OCI-M1 (cell line): ENCODE measurements around the gene AADACL2.

Experiments
- DNase-seq: peaks from one replicate; lab custom pipeline; 2025; lab: John Stamatoyannopoulos, UW

Gene AADACL2

DNA sequence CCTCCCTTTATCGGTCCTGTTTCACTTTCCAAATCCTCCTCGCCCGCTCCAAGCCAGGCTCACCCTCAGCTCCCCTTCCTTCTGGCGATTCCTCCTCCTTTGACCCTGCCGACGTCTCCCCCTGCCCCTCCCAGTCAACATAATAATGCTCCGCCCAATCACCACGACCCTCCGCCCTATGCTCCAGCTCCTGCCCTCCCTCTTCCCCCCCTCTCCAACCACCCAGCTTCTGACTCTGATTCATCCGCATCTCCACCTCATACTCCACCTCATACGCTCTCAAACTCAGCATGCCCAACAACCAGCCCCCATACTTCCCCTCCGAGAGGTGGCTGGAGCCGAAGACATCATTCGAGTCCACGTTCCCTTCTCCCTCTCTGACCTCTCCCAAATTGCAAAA lies 73.1 kb downstream of the AADACL2 start:
- no peak for DNase-seq
